ENCODE data around the gene PHOSPHO2. TPM values are rescaled to one million over a fixed set of nuclear protein-coding genes. Genes with fewer than 3 reads are reported as not detected.

Gene PHOSPHO2
- total and polyA plus RNA-seq, 4 donors: 1.9 to 12.6 (median 2.8) TPM

- DNase-seq (no peak), ATAC-seq (ENCODE audit: insufficient read depth, low FRiP score) (no peak)
- Histone ChIP-seq H3K36me3 (ENCODE audit: control insufficient read depth in 4 of 4, insufficient read depth in 4 of 4, low read length in 4 of 4) (peaks cover 0 to 6% (median 0%) of the 10 kb centered on the region in 4 donors), H3K9ac (ENCODE audit: insufficient read depth in 1 of 2, low read length in 2 of 2) (no peak overlapping the region), H3K4me3 (no peak overlapping the region), H3K27ac (ENCODE audit: low read depth in 1 of 2, low read length in 1 of 2) (no peak overlapping the region), H3K9me3 (ENCODE audit: control insufficient read depth in 4 of 4, insufficient read depth in 3 of 4, low read length in 3 of 4) (no peaks in the 10 kb centered on the region), H3K4me1 (ENCODE audit: control insufficient read depth in 5 of 5, insufficient read depth in 5 of 5, low read length in 5 of 5) (peaks cover 0 to 4% (median 0%) of the 10 kb centered on the region in 5 donors), H3K27me3 (ENCODE audit: control insufficient read depth in 3 of 3, insufficient read depth in 3 of 3, low read length in 2 of 3) (no peaks in the 10 kb centered on the region)
- no peak for TF ChIP-seq CTCF (IDR thresholded peaks at IDR 0.05; ENCODE audit: control extremely low read depth, extremely low read depth)
- WGBS, 2 donors: 61 to 96% methylated on average over 3 of the region's 3 CpGs
Observed at GRCh38 chr2:169702996-169703395, 8.7 kb downstream of the PHOSPHO2 start.

- H3K9ac ChIP-seq (ENCODE audit: insufficient read depth in 1 of 2, low read length in 2 of 2): no peak overlapping the region
- H3K36me3 ChIP-seq (ENCODE audit: control insufficient read depth in 4 of 4, insufficient read depth in 4 of 4, low read length in 4 of 4): peaks cover 0 to 3% (median 0%) of the 10 kb centered on the region in 4 donors
- H3K27ac ChIP-seq (ENCODE audit: low read depth in 1 of 2, low read length in 1 of 2): no peak overlapping the region
- H3K4me1 ChIP-seq (ENCODE audit: control insufficient read depth in 5 of 5, insufficient read depth in 5 of 5, low read length in 5 of 5): peaks cover 0 to 4% (median 0%) of the 10 kb centered on the region in 5 donors
- no peaks in the 10 kb centered on the region for H3K9me3 ChIP-seq (ENCODE audit: control insufficient read depth in 4 of 4, insufficient read depth in 3 of 4, low read length in 3 of 4)
- H3K4me3 ChIP-seq: no peak overlapping the region
- no peak for ATAC-seq (ENCODE audit: insufficient read depth, low FRiP score)
- WGBS, 2 donors: 88% methylated on average over 1 of the region's 1 CpG
- DNase-seq: no peak
- no peak for TF ChIP-seq CTCF (IDR thresholded peaks at IDR 0.05; ENCODE audit: control extremely low read depth, extremely low read depth)
- no peaks in the 10 kb centered on the region for H3K27me3 ChIP-seq (ENCODE audit: control insufficient read depth in 3 of 3, insufficient read depth in 3 of 3, low read length in 2 of 3)
Observed at GRCh38 chr2:169704160-169704708, 10.0 kb downstream of the PHOSPHO2 start.

- no peaks in the 10 kb centered on the region for H3K27me3 ChIP-seq (ENCODE audit: control insufficient read depth in 3 of 3, insufficient read depth in 3 of 3, low read length in 2 of 3)
- H3K36me3 ChIP-seq (ENCODE audit: control insufficient read depth in 4 of 4, insufficient read depth in 4 of 4, low read length in 4 of 4): peaks cover 0 to 3% (median 0%) of the 10 kb centered on the region in 4 donors
- H3K4me3 ChIP-seq: no peak overlapping the region
- H3K9ac ChIP-seq (ENCODE audit: insufficient read depth in 1 of 2, low read length in 2 of 2): no peak overlapping the region
- no peak for TF ChIP-seq CTCF (IDR thresholded peaks at IDR 0.05; ENCODE audit: control extremely low read depth, extremely low read depth)
- DNase-seq (no peak), ATAC-seq (ENCODE audit: insufficient read depth, low FRiP score) (no peak)
- H3K27ac ChIP-seq (ENCODE audit: low read depth in 1 of 2, low read length in 1 of 2): no peak overlapping the region
- H3K4me1 ChIP-seq (ENCODE audit: control insufficient read depth in 5 of 5, insufficient read depth in 5 of 5, low read length in 5 of 5): peaks cover 0 to 8% (median 0%) of the 10 kb centered on the region in 5 donors
- H3K9me3 ChIP-seq (ENCODE audit: control insufficient read depth in 4 of 4, insufficient read depth in 3 of 4, low read length in 3 of 4): no peaks in the 10 kb centered on the region
- WGBS, 2 donors: 37 to 54% methylated on average over 2 of the region's 2 CpGs
Observed at GRCh38 chr2:169705927-169706326, 11.7 kb downstream of the PHOSPHO2 start.

- no peak for TF ChIP-seq CTCF (IDR thresholded peaks at IDR 0.05; ENCODE audit: control extremely low read depth, extremely low read depth)
- no peak for ATAC-seq (ENCODE audit: insufficient read depth, low FRiP score)
- H3K27me3 ChIP-seq (ENCODE audit: control insufficient read depth in 3 of 3, insufficient read depth in 3 of 3, low read length in 2 of 3): no peaks in the 10 kb centered on the region
- WGBS, 2 donors: 71 to 97% methylated on average over 2 of the region's 2 CpGs
- no peaks in the 10 kb centered on the region for H3K36me3 ChIP-seq (ENCODE audit: control insufficient read depth in 4 of 4, insufficient read depth in 4 of 4, low read length in 4 of 4)
- no peak overlapping the region for H3K27ac ChIP-seq (ENCODE audit: low read depth in 1 of 2, low read length in 1 of 2)
- no peaks in the 10 kb centered on the region for H3K9me3 ChIP-seq (ENCODE audit: control insufficient read depth in 4 of 4, insufficient read depth in 3 of 4, low read length in 3 of 4)
- H3K4me1 ChIP-seq (ENCODE audit: control insufficient read depth in 5 of 5, insufficient read depth in 5 of 5, low read length in 5 of 5): peaks cover 0 to 8% (median 0%) of the 10 kb centered on the region in 5 donors
- no peak overlapping the region for H3K9ac ChIP-seq (ENCODE audit: insufficient read depth in 1 of 2, low read length in 2 of 2)
- DNase-seq: no peak
- no peak overlapping the region for H3K4me3 ChIP-seq
Observed at GRCh38 chr2:169707626-169708025, 13.4 kb downstream of the PHOSPHO2 start.
